Measurements from ENCODE around the gene KLHL14. TPM values are rescaled to one million over a fixed set of nuclear protein-coding genes. Genes with fewer than 3 reads are reported as not detected.
A peak's percentile ranks its signal among the peaks of the same experiment; 100 is the strongest.

Gene KLHL14
- total and polyA plus RNA-seq, 4 donors: 2.9 to 12.5 (median 10.2) TPM

DNA sequence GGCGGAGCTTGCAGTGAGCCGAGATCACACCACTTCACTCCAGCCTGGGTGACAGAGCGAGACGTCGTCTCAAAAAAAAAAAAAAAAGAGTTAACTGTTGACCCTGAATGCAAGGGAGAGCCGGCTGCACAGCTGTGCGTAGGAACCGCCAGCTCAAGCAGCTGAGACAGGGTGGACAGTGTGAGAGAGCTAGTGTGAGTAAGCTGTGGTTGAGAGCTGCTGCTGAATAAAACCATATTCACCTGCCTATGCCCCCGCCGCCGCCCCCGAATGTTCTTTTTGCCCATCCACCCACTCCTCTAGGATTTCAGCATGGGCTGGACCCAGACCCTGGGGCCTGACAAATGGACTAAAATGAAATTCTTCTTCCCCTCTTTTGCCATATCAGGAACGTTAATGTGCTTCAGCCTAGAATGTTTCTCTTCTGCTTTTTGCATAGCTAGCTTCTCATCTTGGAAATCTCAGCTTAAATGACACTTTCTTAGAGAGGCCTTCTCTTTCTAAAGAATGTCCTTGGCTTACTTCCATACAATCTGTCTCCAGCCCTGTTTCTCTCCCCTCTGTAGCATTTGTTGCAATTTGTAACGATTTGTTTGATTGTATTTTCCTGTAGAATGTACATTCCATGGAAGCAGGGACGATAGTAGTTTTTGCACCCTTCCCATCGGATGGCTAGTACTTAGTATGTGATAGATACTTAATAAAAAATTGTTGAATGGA is 142.7 kb downstream of the KLHL14 start:
- Histone ChIP-seq H3K4me1 (ENCODE audit: control insufficient read depth, insufficient read depth, low read length) (no peaks in the 10 kb centered on the region), H3K9me3 (ENCODE audit: control insufficient read depth, insufficient read depth, low read length) (no peaks in the 10 kb centered on the region), H3K27ac (ENCODE audit: low read depth, low read length) (no peak overlapping the region), H3K4me3 (ENCODE audit: low read depth, low read length) (no peak overlapping the region), H3K27me3 (ENCODE audit: control insufficient read depth, insufficient read depth, low read length) (no peaks in the 10 kb centered on the region), H3K36me3 (ENCODE audit: control insufficient read depth, insufficient read depth, low read length) (no peaks in the 10 kb centered on the region)
- WGBS (ENCODE audit: insufficient coverage): 90% methylated on average over 8 of the region's 16 CpGs
- peak in 1 of 6 donors; percentile 63 for DNase-seq (ENCODE audit: low read depth in 4 of 6, low spot score in 6 of 6)

DNA sequence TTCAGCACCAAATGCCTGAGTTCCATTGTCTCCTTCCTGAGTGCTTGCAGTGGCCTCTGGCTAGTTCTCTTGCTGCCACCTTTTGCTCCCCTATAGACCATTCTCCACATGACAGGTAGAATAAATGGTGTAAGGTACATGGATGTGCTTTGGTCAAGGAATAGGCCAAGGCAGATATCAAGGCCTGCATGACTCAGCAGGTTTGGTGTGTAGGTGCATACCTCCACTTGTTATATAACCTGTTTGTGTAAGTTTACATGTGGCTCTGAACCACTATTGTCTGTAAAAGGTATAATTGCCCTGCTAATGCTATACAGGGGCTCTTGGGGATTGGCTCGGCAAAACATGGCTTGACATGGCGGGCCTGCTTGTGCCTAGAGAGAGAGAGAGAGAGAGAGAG is 143.5 kb downstream of the KLHL14 start:
- Histone ChIP-seq H3K4me3 (ENCODE audit: low read depth, low read length) (no peak overlapping the region), H3K4me1 (ENCODE audit: control insufficient read depth, insufficient read depth, low read length) (no peaks in the 10 kb centered on the region), H3K9me3 (ENCODE audit: control insufficient read depth, insufficient read depth, low read length) (no peaks in the 10 kb centered on the region), H3K27me3 (ENCODE audit: control insufficient read depth, insufficient read depth, low read length) (no peaks in the 10 kb centered on the region), H3K27ac (ENCODE audit: low read depth, low read length) (no peak overlapping the region), H3K36me3 (ENCODE audit: control insufficient read depth, insufficient read depth, low read length) (no peaks in the 10 kb centered on the region)
- 100% methylated on average over 2 of the region's 2 CpGs for WGBS (ENCODE audit: insufficient coverage)
- DNase-seq (ENCODE audit: low read depth in 4 of 6, low spot score in 6 of 6): no peak

DNA sequence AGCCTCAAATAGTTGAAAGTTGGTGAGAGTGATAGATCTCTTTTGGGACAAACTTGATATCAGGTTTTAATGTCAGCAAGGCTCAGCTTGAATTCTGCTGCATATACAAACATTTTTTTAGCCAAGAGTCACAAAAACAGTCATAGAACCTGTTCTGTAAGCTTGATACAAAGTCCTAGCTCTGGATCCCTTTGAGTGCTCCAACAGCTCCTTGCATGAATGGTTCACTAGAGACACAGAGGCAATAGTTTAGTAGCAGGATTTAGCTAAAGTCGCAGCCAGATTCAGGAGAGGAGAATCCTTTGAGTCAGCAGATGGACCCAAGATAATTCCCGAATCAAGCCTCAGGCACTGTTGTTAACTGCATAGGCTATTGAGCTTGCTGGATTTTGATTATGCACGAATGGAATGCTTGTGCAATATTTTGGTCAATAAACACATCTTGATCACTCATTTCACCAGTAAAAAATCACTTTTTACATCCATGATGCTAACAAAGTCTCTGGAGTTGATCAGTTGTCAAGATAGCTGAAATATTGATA is 148.6 kb downstream of the KLHL14 start:
- Histone ChIP-seq H3K27ac (ENCODE audit: low read depth, low read length) (no peak overlapping the region), H3K36me3 (ENCODE audit: control insufficient read depth, insufficient read depth, low read length) (no peaks in the 10 kb centered on the region), H3K4me3 (ENCODE audit: low read depth, low read length) (no peak overlapping the region), H3K4me1 (ENCODE audit: control insufficient read depth, insufficient read depth, low read length) (no peaks in the 10 kb centered on the region), H3K9me3 (ENCODE audit: control insufficient read depth, insufficient read depth, low read length) (no peaks in the 10 kb centered on the region), H3K27me3 (ENCODE audit: control insufficient read depth, insufficient read depth, low read length) (no peaks in the 10 kb centered on the region)
- DNase-seq (ENCODE audit: low read depth in 4 of 6, low spot score in 6 of 6): no peak
- 86% methylated on average over 2 of the region's 3 CpGs for WGBS (ENCODE audit: insufficient coverage)

DNA sequence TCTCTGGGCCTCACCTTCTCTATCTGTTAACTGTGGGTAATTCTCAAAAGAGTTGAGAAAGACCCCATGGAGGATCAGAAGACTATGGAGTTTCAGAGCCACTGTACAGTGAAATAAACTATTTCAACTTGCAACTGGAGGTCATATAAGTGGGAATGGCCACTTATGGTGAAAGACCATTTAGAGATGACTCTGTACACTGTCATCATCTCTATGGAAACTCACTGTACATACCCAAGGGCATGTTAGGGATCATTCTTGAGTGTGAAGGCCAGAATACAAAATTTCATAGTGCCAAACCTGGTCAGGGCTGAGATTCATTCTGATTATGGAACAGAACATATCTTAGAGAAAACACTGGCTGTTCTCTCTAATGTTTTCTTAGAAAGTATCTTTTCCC is 149.3 kb downstream of the KLHL14 start:
- H3K36me3 ChIP-seq (ENCODE audit: control insufficient read depth, insufficient read depth, low read length): no peaks in the 10 kb centered on the region
- no peak overlapping the region for H3K27ac ChIP-seq (ENCODE audit: low read depth, low read length)
- no peaks in the 10 kb centered on the region for H3K27me3 ChIP-seq (ENCODE audit: control insufficient read depth, insufficient read depth, low read length)
- no peak overlapping the region for H3K4me3 ChIP-seq (ENCODE audit: low read depth, low read length)
- no peaks in the 10 kb centered on the region for H3K9me3 ChIP-seq (ENCODE audit: control insufficient read depth, insufficient read depth, low read length)
- DNase-seq (ENCODE audit: low read depth in 4 of 6, low spot score in 6 of 6): no peak
- H3K4me1 ChIP-seq (ENCODE audit: control insufficient read depth, insufficient read depth, low read length): no peaks in the 10 kb centered on the region

Small RNA genes lying within 50 kb of the gene (small RNA-seq; reads per million reads assigned to genes)
- gene AC012123.2 (ENCODE audit: low replicate concordance): not detected
